Measurements from ENCODE around the gene GDF10. TPM values are rescaled to one million over a fixed set of nuclear protein-coding genes. Genes with fewer than 3 reads are reported as not detected.

The GDF10 gene
- polyA plus RNA-seq, 1 of the 3 experiments (the other 2 are of a cell fraction): 0.02 TPM

DNA sequence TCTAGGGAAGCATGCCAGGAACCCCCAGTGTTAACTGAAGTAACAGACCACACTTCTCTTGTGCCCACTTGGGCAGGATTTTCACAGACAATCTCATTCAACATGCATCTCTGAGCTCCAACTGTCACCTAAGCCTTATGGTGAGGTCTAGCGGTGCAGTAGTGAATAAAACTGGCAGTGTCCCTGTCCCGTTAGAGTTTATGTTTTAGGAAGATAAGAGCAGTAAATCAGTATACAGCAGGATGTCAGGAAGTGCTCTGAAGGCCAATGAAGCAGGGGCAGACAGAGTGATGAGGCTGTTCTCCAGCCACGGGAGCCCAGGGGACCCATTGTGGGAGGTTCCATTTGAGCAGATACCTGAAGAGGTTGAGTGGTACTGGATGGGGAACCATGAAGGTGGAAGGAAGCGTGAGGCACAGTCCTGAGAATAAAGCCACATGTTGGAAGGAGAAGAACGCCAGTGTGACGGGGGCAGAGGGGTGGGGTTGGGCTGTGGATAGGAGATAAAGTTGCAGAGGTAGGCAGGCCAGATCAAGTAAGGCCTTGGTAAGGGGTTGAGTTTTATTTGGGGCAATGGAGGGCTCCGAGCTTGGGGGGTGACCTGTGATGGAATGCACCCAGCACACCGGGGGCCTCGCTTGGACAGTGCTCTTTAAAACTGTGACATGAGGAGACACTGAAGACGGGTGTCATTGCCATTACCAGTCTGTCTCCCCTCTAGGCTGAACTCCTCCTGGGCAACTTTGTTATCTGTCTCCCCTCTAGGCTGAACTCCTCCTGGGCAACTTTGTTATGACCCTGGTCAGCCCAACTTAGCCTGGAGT lies 6.6 kb downstream of the GDF10 start:
- no peaks in the 10 kb centered on the region for H3K36me3 ChIP-seq (replicated peaks in 1 of 2; ENCODE audit: control insufficient read depth in 1 of 2, insufficient read depth in 2 of 2, low read length in 1 of 2)
- no peak overlapping the region for H3K9ac ChIP-seq
- peaks cover 8% of the 10 kb centered on the region; the same call in 1 of the 2 replicates for H3K27me3 ChIP-seq (ENCODE audit: insufficient read depth)
- 28% methylated on average over 10 of the region's 10 CpGs for WGBS (ENCODE audit: low lambda C conversion rate)
- ChIA-PET POLR2A (interaction anchor here (0.7 kb wide), 1 partner anchor 19 kb away, joined by 3 read pairs; no protein-coding TSS in a partner anchor), CTCF (interaction anchor here (1.1 to 12.0 kb wide), 2 partner anchors 46 to 274 kb away, joined by 3 to 337 read pairs; no protein-coding TSS in a partner anchor)
- no peak for DNase-seq
- no peaks in the 10 kb centered on the region for H3K79me2 ChIP-seq (ENCODE audit: insufficient read depth)
- no peaks in the 10 kb centered on the region for H4K20me1 ChIP-seq (ENCODE audit: insufficient read depth)
- H3K4me2 ChIP-seq: no peak overlapping the region
- H3F3A ChIP-seq (replicated peaks; ENCODE audit: insufficient read depth): no peaks in the 10 kb centered on the region
- H3K4me3 ChIP-seq (ENCODE audit: low read depth in 2 of 2, low read length in 1 of 2): no peak overlapping the region
- H2AFZ ChIP-seq (ENCODE audit: low read depth): no peak overlapping the region
- H3K27ac ChIP-seq (ENCODE audit: low read depth in 2 of 2, low read length in 1 of 2): no peak overlapping the region
- TF ChIP-seq EZH2phosphoT487 (IDR thresholded peaks at IDR 0.05; ENCODE audit: borderline replicate concordance, low read depth): no peak
- TF ChIP-seq, protein P1, sequence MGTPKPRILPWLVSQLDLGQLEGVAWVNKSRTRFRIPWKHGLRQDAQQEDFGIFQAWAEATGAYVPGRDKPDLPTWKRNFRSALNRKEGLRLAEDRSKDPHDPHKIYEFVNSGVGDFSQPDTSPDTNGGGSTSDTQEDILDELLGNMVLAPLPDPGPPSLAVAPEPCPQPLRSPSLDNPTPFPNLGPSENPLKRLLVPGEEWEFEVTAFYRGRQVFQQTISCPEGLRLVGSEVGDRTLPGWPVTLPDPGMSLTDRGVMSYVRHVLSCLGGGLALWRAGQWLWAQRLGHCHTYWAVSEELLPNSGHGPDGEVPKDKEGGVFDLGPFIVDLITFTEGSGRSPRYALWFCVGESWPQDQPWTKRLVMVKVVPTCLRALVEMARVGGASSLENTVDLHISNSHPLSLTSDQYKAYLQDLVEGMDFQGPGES (IDR thresholded peaks at IDR 0.05; ENCODE audit: low read depth, low read length): no peak
- TF ChIP-seq, protein P2, sequence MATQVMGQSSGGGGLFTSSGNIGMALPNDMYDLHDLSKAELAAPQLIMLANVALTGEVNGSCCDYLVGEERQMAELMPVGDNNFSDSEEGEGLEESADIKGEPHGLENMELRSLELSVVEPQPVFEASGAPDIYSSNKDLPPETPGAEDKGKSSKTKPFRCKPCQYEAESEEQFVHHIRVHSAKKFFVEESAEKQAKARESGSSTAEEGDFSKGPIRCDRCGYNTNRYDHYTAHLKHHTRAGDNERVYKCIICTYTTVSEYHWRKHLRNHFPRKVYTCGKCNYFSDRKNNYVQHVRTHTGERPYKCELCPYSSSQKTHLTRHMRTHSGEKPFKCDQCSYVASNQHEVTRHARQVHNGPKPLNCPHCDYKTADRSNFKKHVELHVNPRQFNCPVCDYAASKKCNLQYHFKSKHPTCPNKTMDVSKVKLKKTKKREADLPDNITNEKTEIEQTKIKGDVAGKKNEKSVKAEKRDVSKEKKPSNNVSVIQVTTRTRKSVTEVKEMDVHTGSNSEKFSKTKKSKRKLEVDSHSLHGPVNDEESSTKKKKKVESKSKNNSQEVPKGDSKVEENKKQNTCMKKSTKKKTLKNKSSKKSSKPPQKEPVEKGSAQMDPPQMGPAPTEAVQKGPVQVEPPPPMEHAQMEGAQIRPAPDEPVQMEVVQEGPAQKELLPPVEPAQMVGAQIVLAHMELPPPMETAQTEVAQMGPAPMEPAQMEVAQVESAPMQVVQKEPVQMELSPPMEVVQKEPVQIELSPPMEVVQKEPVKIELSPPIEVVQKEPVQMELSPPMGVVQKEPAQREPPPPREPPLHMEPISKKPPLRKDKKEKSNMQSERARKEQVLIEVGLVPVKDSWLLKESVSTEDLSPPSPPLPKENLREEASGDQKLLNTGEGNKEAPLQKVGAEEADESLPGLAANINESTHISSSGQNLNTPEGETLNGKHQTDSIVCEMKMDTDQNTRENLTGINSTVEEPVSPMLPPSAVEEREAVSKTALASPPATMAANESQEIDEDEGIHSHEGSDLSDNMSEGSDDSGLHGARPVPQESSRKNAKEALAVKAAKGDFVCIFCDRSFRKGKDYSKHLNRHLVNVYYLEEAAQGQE (IDR thresholded peaks at IDR 0.05; ENCODE audit: low read depth, low read length): no peak
- TF ChIP-seq, protein P3, sequence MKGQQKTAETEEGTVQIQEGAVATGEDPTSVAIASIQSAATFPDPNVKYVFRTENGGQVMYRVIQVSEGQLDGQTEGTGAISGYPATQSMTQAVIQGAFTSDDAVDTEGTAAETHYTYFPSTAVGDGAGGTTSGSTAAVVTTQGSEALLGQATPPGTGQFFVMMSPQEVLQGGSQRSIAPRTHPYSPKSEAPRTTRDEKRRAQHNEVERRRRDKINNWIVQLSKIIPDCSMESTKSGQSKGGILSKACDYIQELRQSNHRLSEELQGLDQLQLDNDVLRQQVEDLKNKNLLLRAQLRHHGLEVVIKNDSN (IDR thresholded peaks at IDR 0.05; ENCODE audit: borderline replicate concordance, low read depth): no peak
- TF ChIP-seq MEF2A (IDR thresholded peaks at IDR 0.05; ENCODE audit: borderline replicate concordance, low read depth): no peak
- TF ChIP-seq FOSL2 (IDR thresholded peaks at IDR 0.05; ENCODE audit: borderline replicate concordance, low read depth): no peak
- TF ChIP-seq YY1 (IDR thresholded peaks at IDR 0.05; ENCODE audit: low read depth): no peak
- no peak for TF ChIP-seq CHD2 (IDR thresholded peaks at IDR 0.05; ENCODE audit: low read length, partially characterized antibody)
- TF ChIP-seq EP300 (IDR thresholded peaks at IDR 0.05; ENCODE audit: borderline replicate concordance in 1 of 2, low read depth in 1 of 2, low read length in 1 of 2): no peak
- no peak for TF ChIP-seq TEAD4 (IDR thresholded peaks at IDR 0.05; ENCODE audit: borderline replicate concordance, insufficient read depth)
- no peaks in the 10 kb centered on the region for H3K9me3 ChIP-seq
- H3K9me2 ChIP-seq: no peaks in the 10 kb centered on the region
- peaks cover 0 to 82% of the 10 kb centered on the region in 2 experiments; a peak in 1 of 4 replicates for H3K4me1 ChIP-seq (ENCODE audit: control insufficient read depth in 1 of 2, insufficient read depth in 2 of 2, low read depth in 1 of 2, low read length in 1 of 2)
